NCI-H187 (cell line): ENCODE data around the gene MGRN1.

Experiments used
- DNase-seq, 2 experiments: peaks; one replicate each; lab custom pipeline; 2025; lab: John Stamatoyannopoulos, UW

Gene MGRN1

GRCh38 chr16:4675864-4676786, 51.5 kb downstream of the MGRN1 start:
- DNase-seq: no peak

GRCh38 chr16:4676831-4677230, 52.2 kb downstream of the MGRN1 start:
- no peak for DNase-seq

DNA sequence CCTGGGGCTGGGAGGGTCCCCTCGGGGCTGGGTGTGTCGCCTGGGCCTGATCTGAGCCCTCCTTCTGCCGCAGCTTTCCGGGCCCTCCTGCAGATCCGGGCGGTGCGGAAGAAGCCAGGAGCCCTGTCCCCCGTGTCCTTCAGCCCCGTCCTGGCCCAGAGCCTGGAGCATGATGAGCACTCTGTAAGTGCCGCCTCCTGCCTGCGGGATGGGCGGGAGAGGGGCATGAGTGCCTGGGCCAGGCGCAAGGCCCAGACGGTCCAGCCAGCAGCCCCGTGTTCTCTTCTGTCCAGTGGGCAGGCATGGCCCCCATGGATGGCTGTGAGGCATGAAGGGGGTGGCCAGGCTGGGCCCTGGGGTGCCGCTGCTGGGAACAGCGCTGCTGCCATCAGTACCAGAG, 52.8 kb downstream of the MGRN1 start:
- no peak for DNase-seq

DNA sequence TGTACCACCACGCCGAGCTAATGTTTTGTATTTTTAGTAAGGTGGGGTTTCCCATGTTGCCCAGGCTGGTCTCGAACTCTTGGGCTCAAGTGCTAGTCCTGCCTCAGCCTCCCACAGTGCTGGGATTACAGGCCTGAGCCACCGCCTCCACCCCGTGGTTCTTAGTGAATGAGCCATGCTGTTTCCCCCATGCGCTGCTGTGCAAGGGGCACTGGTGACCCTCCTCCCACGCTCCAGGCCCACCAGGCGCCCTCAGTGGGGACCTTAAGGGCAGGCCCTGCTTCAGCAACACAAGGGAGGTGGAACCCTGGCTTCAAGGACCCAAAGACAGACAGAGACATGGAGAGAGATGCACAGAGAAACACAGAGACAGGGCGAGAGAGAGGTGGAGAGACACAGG, 53.4 kb downstream of the MGRN1 start:
- DNase-seq: no peak

DNA sequence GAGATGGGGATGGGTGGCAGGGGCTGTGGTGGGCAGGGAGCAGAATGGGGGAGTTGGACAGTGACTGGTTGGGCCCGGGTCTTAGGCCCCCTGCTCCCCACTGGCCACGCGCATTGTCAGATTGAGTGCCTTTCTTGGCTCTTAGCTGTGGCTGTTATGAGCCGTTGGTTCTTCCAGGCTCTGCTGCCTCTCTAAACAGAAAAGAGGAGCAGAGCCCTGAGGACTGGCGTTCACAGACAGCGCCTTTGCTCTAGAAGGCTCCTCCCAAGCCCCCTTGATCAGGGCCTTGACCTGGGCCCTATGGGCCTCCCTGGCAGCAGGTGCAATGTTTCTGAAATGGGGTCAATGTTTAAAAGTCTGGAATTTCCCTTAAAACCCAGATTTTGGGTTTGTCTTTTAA, 54.0 kb downstream of the MGRN1 start:
- no peak for DNase-seq

DNA sequence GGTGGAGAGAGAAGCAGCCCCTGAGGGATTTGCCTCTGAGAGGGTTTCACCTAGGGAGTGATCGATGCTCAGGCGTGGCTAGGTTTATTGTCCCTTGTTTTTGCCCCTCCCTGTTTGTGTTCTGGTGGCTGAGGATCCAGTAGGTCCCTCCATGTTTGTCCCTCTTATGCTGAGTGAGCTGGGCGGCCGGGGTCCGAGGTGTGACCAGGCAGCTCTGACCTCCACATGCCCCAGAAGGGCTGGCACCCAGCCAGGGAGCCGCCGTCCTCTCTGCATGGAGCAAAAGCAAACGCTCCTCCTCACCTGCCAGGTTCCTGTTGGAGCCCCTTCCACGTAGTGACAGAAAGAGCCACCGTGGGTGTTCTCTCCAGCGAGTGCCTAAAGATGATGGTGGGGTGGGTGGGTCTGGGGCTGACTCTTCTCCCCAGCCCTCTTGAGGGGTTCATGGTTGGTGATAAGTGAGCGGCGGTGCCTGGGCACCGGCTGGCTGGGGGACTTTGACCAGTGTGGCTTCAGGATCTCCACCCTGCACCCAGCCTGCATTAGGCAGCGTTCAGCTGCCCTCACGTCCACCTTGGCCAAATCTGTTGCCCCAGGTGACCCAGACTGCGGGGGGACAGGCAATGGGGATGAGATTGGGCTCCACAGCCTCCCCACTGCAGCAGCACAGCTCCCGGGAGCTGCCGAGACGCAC, 54.7 kb downstream of the MGRN1 start:
- no peak for DNase-seq

DNA sequence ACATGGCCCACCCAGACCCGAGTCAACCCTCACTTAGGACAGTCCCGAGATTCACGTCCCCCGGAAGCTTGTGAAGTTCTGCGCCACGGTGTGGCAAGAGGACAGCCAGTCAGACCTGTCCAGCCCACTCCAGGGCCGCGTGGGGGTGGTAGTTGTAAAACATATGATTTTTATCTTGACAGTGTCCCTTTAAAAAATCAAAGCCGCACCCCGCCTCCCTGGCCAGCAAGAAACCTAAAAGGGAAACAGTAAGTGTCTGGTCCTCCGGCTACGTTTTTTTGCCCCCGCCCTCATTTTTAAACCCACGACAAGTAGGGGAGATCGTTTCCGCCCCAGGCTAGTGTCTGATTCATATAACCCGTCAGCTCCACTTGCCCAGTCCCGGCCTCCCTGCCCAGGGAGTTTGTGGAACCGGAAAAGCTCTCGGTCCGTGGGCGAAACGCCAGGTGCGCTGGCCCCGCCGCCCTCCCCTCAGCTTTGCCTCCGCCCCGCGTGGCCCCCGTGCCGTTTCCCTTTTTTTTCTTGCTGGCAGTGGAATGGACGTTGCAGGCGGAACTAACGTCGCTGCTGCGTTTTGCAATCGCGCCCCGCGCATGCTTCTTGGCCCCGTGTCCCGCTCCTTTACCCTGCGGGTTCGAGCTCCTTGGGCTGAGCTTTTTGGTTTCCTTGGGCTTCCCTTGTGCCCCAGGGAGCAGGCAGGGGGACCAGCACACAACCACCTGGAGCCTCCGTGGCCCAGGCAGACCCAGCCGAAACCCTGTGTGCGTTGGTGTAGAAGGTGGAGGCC, 55.4 kb downstream of the MGRN1 start:
- DNase-seq: no peak

GRCh38 chr16:4680673-4681470, 56.2 kb downstream of the MGRN1 start:
- no peak for DNase-seq

DNA sequence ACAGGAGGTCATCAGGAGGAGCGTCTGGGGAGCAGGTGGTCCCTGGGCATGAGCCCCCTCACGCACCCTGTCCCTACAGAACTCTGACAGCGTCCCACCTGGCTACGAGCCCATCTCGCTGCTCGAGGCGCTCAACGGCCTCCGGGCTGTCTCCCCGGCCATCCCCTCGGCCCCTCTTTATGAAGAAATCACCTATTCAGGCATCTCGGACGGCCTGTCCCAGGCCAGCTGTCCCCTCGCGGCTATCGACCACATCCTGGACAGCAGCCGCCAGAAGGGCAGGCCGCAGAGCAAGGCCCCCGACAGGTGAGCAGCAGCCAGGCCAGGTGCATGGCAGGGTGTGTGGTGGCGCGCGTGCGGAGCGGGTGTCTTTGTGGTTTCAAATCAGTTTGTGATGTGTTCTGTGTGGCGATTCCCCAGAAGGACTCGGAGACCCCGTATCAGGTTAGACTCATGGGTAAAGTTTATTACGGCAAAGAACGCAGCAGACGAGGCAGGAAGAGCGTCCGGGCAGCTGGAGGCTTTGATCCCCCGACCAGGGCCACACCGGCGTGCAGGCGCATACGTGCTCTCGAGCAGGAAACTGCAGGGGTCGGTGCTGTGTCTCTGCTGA, 57.0 kb downstream of the MGRN1 start:
- no peak for DNase-seq

DNA sequence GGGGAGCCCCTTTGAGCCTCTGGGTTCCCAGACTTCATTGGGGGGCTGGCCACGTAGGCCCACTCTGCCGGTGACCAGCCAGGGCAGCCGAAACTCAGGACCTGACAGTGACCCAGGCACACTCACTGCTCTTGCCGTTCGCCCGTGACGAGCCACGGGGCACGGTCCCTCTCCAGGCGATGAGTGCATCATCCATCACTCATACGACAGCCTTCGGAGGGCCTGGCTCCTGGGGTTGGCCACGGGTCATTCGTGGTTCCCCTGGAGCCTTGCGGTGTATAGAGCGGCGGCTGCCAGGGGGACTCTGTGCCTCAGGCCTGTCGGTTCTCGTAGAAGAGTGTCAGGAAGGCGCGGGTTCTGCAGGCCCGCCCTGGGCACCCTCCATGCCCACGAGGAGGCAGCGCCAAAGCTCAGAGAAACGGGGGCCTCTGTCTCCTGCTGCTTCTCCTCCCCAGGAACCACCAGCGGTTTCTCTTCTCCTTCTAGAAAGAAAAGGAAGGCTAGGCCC, 57.5 kb downstream of the MGRN1 start:
- DNase-seq: no peak

DNA sequence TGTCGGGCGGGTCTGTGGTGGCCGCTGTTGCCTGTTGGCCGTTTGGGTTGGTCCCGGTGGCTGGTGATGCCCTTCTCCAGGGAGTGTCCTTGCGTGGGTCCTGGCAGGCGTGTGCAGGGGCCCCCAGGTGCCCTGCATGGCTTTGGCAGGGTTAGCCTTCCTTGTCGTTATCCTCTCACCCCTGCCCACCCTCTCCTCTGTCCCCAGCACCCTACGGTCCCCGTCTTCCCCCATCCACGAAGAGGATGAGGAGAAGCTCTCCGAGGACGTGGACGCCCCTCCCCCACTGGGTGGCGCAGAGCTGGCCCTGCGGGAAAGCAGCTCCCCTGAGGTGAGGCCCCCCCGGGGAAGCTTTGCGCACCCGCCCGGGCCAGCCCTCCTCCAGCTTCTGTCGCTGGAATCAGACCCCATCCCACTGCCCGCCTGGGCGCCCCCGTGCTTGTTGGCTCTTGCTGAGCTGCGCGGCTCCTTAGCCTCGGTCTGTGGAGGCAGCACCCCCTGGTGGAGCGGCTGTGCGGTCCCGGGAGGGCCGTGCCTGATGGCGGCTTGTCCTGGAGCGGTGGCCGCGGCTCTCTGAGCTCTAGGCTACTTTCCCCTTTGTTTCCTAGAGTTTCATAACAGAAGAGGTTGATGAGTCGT, 58.1 kb downstream of the MGRN1 start:
- no peak for DNase-seq

DNA sequence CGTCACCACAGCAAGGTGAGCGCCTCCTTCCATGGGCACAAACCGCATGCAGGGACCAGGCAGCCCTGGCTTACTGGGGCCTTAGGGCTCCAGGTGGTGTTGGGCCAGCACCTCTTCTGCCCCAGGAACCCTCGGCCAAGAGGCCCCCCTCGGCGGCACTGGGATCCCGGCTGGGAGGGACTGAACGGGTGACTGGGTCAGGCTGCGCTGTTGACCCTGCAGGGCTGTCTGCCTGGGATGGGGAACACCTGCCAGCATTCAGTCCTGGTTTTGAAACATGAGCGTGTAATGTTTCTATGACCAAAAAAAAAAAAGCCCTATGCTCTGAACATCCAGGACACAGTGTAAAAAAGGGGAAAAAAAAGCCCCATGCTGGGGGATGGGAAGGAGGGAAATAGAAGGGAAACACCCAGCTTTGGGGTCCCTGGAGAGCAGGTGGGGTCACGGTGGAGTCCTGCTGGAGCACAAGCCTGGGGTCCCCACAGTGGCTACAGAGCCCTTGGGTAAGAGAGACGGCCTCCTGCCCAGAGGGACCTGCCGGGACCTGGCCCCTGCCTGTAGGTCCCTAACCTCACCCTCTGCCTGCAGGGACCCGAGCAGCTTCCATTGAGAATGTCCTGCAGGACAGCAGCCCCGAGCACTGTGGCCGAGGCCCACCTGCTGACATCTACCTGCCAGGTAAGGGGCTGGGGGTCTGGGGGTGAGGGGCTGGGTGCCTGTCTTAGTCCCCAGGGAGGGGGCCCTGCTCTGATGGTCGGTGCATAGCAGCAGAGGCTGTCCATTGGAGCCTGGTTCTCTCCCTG, 58.8 kb downstream of the MGRN1 start:
- DNase-seq: no peak

- DNase-seq: no peak
Measured at GRCh38 chr16:4684058-4684715, 59.6 kb downstream of the MGRN1 start.

GRCh38 chr16:4684763-4685162, 60.1 kb downstream of the MGRN1 start:
- no peak for DNase-seq

GRCh38 chr16:4685292-4685691, 60.7 kb downstream of the MGRN1 start:
- DNase-seq: no peak

DNA sequence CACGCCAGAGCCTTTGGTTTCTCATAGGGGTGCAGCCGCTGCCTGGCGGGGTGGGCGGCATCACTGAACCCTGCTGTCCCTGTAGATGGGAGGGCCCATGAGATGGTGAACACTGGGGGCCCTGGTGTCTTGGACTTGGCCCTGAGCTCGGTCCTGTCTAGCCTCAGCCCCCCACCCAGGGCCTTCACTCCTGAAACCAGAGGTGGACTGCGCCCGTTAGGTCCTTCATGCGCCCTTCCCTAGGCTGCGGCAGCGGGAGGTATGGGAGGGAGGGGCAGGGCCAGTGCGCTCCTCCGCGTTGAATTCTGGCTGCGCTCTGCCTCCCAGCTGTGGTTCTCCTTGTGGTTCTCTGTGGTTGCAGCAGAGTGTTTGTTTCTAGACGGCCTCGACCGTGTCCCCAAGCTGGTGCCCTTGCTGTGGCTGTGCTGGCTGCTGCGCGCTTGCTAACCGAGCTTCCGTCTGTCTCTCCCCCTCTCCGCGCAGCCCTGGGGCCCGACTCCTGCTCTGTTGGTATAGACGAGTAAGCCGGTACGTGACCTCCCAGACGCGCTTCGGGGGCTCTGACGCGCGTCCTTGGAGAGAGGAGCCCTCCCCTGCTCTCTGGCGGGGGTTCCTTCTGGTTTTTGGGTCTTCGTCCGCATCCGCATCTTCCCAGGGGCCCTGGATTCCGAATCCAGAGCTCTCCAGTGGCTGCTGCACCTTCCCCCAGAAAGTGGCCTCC, 61.3 kb downstream of the MGRN1 start:
- DNase-seq: no peak

- DNase-seq: no peak
Measured at GRCh38 chr16:4686497-4687210, 62.0 kb downstream of the MGRN1 start.

DNA sequence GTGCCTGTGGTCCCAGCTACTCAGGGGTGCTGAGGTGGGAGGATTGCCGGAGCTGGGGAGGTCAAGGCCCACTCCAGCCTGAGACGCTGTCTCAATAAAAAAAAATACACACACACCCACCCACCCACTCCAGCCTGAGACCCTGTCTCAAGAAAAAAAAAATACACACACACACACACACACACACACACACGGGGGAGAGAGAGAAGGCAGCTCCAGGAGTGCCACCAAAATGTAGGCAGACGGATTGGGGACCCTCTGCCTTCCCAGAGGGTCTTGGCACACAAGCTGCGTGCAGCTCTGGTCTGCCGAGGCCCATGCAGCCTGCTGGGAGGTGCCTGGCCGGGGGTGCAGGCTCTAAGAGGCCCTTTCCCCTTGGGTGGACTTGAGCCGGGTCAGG, 62.8 kb downstream of the MGRN1 start:
- DNase-seq: no peak
